ENCODE data around the gene APBB2.

The APBB2 gene

DNA sequence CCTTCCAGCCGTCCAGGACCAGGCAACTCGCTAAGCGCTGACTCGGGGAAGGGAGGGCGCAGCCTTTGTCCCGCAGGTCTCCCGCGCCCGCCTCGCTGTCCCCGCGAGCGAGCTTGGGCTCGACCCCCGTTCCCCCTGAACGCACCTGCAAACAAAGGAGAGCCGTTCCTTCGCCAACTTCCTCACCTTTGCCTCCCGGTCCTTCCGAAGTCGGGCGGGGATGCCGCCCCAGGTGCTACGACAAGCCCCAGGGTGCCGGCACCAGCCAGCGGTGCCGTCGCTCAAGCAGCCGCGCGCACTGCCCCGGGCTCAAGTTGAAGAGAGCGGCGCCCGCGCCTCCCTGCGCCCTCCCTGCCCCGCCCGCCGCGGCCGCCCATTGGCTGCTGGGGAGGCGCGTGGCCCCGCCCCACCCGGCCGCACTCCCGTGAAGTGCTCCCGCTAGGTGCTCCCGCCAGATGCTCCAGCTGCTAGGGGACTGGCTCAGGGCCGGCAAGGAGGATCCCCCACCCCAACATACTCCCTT, 357.4 kb downstream of the APBB2 start:
- DNase-seq (ENCODE audit: low read depth, low spot score), result peak; percentile 91

DNA sequence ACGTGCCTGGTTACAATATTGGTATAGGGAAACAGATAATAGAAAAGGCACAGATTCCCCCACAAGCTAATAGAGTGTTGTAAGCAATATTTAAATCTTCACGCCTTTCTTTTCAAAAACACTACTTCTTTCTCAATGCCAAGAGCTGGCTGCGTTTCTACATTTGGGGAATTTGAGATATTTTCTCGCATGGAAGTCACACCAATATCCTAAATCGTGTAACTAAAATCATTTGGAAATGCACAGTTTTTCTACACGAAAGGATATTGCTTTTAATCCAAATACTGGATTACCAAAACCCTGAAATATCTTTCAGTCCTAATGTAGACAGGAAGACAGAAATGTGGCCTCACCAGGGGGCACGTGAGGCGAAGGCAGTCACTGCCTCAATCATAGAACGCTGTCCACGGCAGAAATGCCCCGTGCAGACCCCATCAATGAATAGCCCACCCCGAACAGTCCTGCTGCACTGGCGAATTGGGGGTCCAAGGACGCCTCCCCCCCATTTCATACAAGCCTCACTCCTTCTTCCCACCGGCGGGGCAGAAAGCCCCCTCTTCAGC, 358.0 kb downstream of the APBB2 start:
- no peak for DNase-seq (ENCODE audit: low read depth, low spot score)

GRCh38 chr4:40850496-40850895, 363.8 kb downstream of the APBB2 start:
- DNase-seq (ENCODE audit: low read depth, low spot score), result no peak

GRCh38 chr4:40848940-40849339, 365.4 kb downstream of the APBB2 start:
- no peak for DNase-seq (ENCODE audit: low read depth, low spot score)

- peak; percentile 78 for DNase-seq (ENCODE audit: low read depth, low spot score)
Observed at GRCh38 chr4:40848251-40848650, 366.1 kb downstream of the APBB2 start.

GRCh38 chr4:40846532-40846931, 367.8 kb downstream of the APBB2 start:
- no peak for DNase-seq (ENCODE audit: low read depth, low spot score)

DNA sequence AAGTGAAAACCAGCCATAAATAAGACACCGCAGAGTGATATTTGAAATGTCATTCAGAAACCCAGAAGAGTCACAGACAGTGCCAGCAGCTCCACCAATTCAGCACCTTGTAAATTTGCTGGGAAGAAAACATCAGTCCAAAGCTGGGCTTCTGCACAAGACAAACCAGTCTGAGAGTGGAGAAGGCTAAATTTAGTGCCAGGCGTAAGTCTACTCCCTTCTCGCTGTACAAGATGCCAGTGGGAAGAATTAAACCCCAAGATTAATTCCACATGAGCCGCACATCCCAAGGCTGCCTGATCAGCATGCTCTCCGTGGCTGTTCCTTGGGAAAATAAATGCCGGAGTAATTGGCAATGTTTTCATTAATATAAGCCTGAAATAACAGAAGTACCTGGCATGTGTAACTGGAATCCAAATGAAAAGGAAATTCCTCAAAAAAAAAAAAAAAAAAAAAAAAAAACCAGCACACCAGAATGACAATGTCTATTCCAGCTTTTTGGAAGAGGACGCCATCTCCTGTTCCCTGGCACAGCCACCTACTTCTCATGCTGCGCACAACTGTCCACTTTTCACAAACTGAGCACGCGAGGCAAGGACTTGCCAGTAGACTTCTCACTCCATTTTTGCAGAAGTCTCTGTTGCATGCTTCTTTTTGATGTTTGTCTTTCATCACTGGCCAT, 369.0 kb downstream of the APBB2 start:
- DNase-seq (ENCODE audit: low read depth, low spot score), result no peak

GRCh38 chr4:40844261-40844660, 370.1 kb downstream of the APBB2 start:
- no peak for DNase-seq (ENCODE audit: low read depth, low spot score)

- peak; percentile 31 for DNase-seq (ENCODE audit: low read depth, low spot score)
Observed at GRCh38 chr4:40843696-40844095, 370.6 kb downstream of the APBB2 start.

DNA sequence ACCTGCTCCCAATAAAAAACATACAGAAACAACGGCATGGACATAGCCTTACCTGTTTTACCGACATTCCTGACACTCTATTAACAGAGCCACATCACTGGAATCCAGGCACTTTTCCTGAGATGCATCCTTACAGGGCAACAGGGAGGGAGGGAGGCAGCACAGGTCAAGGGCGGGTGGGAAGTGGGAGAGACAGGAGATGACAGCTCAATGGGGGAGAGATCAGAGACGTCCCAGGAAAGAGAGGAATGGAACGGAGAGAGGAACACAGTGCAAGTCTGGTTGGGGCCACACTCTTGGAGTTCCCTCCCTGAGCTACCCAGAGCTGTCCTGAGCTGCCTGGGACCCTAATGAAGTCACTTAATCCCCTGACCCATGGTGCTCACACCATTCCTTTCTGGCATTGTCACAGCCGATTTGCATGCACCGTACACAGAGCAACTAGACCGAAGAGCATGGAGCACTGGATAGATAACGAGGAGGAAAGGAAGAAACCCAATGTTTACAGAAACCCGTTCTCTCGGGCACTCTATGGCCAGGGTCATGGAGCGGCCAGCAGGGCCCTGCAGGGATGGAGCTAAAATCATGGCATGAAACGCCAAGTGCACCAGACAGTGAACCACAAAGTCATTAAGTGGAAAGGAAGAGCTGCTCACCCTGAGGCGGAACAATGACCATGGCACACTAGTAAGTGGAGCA, 371.5 kb downstream of the APBB2 start:
- DNase-seq (ENCODE audit: low read depth, low spot score), result no peak

GRCh38 chr4:40842318-40842717, 372.0 kb downstream of the APBB2 start:
- DNase-seq (ENCODE audit: low read depth, low spot score), result no peak

DNA sequence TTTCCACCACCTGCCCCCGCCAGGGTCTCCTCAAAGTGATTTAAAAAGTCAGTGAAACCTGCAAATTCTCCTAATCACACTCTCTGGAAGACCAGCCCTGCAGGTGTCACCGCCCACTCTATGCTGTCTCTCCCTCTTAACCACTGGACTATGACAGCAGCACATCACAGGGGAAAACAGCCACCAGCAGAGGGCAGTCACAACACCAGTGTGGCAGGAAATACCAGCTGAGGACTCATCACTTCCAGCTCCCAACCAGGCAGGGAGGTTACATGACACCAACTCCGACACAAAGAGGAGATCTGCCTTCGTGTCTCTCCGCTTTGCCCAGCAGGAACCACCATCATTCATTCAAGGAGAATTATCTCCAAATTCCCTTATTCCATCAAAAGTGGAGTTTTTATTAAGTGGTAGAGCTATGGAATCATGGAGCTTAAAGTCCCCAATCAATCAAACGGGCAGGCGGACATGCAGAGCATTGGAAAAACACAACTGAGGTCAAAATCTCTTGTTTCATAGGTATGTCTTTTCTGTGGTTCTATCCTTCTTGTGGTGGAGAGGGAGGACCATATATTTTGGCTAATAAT, 373.3 kb downstream of the APBB2 start:
- peak; percentile 96 for DNase-seq (ENCODE audit: low read depth, low spot score)

GRCh38 chr4:40840255-40840984, 373.9 kb downstream of the APBB2 start:
- no peak for DNase-seq (ENCODE audit: low read depth, low spot score)

DNA sequence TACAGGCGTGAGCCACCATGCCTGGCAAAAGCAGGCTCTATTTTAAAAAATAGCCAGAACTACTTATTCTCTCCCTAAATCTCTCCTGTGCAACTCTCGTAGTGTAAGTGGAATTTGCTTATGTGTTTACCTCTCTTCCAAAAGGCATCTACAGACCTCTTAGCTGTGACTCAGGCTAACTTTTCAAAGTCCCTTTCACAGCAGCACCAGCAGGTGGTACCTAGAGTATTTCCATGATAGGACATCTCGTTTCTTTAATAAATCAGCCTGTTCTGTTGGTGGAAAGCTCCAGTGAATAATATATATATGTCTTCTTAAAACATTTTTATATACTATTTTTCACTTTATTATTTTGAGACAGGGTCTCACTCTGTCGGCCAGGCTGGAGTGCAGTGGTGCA, 375.6 kb downstream of the APBB2 start:
- DNase-seq (ENCODE audit: low read depth, low spot score), result no peak

- no peak for DNase-seq (ENCODE audit: low read depth, low spot score)
Observed at GRCh38 chr4:40837094-40837870, 377.1 kb downstream of the APBB2 start.

DNA sequence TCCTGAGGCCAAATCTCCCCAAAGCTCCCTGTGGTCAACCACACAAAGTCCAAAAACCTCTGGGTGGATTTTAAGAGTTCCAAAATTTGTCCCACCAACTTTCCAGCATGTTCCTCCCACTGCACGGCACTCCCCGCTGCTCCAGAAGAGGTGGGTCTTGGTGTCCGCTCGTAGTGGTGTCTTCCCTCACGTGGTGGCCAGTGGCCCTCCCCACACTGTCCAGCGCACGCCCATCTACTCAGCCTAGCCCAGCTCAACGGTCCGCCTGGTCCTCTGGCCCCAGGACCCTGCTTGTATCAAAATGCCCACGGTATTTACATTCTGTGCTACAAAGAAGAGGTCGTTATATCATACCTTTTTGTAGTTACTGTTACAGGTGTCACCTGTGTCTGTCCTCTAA, 381.1 kb downstream of the APBB2 start:
- no peak for DNase-seq (ENCODE audit: low read depth, low spot score)

GRCh38 chr4:40832175-40832574, 382.2 kb downstream of the APBB2 start:
- no peak for DNase-seq (ENCODE audit: low read depth, low spot score)

DNA sequence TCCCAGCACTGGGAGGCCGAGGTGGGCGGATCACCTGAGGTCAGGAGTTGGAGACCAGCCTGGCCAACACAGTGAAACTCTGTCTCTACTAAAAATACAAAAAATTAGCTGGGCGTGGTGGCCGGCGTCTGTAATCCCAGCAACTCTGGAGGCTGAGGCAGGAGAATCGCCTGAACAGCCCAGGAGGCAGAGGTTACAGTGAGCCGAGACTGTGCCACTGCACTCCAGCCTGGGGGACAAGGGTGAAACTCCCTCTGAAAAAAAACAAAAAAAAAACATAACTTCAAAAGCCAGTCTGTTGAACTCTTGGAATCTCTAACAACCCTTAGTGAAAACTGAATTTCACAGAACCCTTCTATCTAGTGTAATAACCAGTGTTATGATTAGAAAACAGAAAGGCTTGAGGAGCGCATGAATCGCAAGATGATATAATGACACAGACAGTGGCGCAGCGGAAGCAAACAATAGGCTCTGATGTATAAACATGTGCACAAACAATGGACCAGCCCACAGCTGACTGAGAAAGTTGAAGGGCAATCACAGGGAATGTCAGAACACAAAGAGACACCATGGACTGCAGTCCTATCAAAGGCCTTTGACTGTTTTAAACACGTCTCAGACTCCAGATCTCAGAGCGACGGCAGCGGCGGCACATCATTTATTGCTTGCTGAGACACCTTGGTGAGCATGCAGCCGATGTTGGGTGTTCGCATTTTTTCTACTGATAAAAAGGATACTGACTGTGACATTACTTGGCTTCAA, 383.0 kb downstream of the APBB2 start:
- DNase-seq (ENCODE audit: low read depth, low spot score), result no peak

DNA sequence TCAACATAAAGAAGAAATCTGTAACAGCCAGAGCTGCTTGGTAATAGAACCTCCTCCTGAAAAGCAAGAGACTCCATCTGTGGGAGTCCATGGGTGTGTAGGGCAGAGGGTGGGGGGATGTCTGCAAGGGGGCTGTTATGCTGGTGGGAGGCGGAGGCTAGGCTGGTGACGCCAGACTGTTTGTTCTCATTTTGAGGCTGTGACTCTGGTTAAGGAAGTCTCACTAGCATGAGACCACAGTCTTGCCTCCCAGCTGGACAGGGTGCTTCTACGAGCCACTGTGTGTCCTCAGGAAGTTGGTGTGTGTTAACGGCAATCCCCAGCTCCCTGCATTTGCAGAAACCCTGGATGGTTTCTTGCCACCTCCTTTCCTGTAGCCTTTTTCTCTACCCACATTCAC, 384.8 kb downstream of the APBB2 start:
- DNase-seq (ENCODE audit: low read depth, low spot score), result no peak

DNA sequence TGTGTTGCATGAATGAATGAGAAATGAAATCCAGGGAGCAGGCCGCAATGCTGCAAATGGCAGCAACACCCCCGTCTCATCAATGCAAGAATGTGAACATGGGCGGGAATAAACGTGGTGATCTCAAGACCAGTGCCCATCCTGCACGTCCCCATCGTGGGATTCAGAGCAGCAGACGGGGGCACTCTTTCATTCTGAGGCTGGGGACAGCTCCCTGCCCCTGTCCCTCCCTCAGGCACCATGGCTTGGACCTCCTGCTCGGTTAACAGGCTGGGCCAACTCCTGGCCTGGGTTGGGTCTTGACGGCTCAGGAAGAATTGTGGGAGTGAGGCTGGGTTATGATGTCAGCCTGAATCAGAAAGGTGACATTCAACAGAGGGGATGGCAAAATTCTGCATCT, 385.7 kb downstream of the APBB2 start:
- DNase-seq (ENCODE audit: low read depth, low spot score), result no peak
